Smooth muscle cell (in vitro differentiated cells): Measurements from ENCODE around the gene CDH4. TPM values are rescaled to one million over a fixed set of nuclear protein-coding genes. Genes with fewer than 3 reads are reported as not detected.

Source experiments
- DNase-seq: peaks from one replicate; lab custom pipeline; 2025; ENCODE audit not compliant: unreplicated experiment; lab: John Stamatoyannopoulos, UW
- H2AFZ ChIP-seq: fragments of 200-600 bp; sonication (generic); 2 replicates; pipeline ENCODE4 v1.6.0; 2016; ENCODE audit warnings: antibody characterized with exemption, low read depth, mild to moderate bottlenecking
- H3F3A ChIP-seq: fragments of 200-600 bp; sonication (generic); 2 replicates; pipeline ENCODE4 v1.6.0; 2017; ENCODE audit warnings: antibody characterized with exemption, low read depth
- H3K27ac ChIP-seq: fragments of 200-600 bp; sonication (generic); 2 replicates; pipeline ENCODE4 v1.5.1; 2016; ENCODE audit warnings: low read depth, mild to moderate bottlenecking
- H3K27me3 ChIP-seq: fragments of 200-600 bp; sonication (generic); 2 replicates; pipeline ENCODE4 v1.6.1; 2016; ENCODE audit warnings: low read depth, mild to moderate bottlenecking
- H3K36me3 ChIP-seq: fragments of 200-600 bp; sonication (generic); 2 replicates; pipeline ENCODE4 v1.5.1; 2016; ENCODE audit warnings: low read depth
- H3K4me1 ChIP-seq: fragments of 200-600 bp; sonication (generic); 2 replicates; pipeline ENCODE4 v1.5.1; 2016; ENCODE audit warnings: low read depth
- H3K4me2 ChIP-seq: fragments of 200-600 bp; sonication (generic); 2 replicates; pipeline ENCODE4 v1.6.0; 2016; ENCODE audit warnings: mild to moderate bottlenecking
- H3K4me3 ChIP-seq: fragments of 200-600 bp; sonication (generic); 2 replicates; pipeline ENCODE4 v1.5.1; 2016; ENCODE audit warnings: mild to moderate bottlenecking
- H3K79me2 ChIP-seq: fragments of 200-600 bp; sonication (generic); 2 replicates; pipeline ENCODE4 v1.6.0; 2016; ENCODE audit warnings: low read depth, mild to moderate bottlenecking
- H3K9ac ChIP-seq: fragments of 200-600 bp; sonication (generic); 2 replicates; pipeline ENCODE4 v1.6.0; 2016; ENCODE audit warnings: low read depth
- H3K9me3 ChIP-seq: fragments of 200-600 bp; sonication (generic); replicated peaks from 2 replicates; pipeline ENCODE4 v1.5.1; 2016; ENCODE audit warnings: low read depth
- H4K20me1 ChIP-seq: fragments of 200-600 bp; sonication (generic); 2 replicates; pipeline ENCODE4 v1.6.0; 2016; ENCODE audit warnings: low read depth
- WGBS: methylation state at CpG from one replicate; pipeline ENCODE4 v1.1.7; 2016; ENCODE audit warnings: low lambda C conversion rate; 5-methylcytosine and 5-hydroxymethylcytosine counted together
- polyA plus RNA-seq: library from polyadenylated mRNA; unstranded; fragments of >200 nt; fragmentation: Nextera tagmentation; extraction: Ambion mirVana; gene quantifications from 2 replicates; pipeline ENCODE4 v1.2.1, GENCODE V29; 2016
- total RNA-seq: library from RNA; depleted of rRNA; stranded (reverse); fragments of >200 nt; gene quantifications from 2 replicates; pipeline ENCODE4 v1.2.3, GENCODE V29; 2014
- TF ChIP-seq, protein P1 (sequence below): fragments of 200-600 bp; sonication (generic); IDR thresholded peaks from 2 replicates; pipeline ENCODE4 v1.5.1; 2017; ENCODE audit warnings: borderline replicate concordance, mild to moderate bottlenecking, antibody characterized with exemption; ENCODE audit not compliant: insufficient read depth, poor library complexity, severe bottlenecking

Gene CDH4
- total and polyA plus RNA-seq, 2 experiments from 2014 or later: 0.03 to 0.04 TPM

DNA sequence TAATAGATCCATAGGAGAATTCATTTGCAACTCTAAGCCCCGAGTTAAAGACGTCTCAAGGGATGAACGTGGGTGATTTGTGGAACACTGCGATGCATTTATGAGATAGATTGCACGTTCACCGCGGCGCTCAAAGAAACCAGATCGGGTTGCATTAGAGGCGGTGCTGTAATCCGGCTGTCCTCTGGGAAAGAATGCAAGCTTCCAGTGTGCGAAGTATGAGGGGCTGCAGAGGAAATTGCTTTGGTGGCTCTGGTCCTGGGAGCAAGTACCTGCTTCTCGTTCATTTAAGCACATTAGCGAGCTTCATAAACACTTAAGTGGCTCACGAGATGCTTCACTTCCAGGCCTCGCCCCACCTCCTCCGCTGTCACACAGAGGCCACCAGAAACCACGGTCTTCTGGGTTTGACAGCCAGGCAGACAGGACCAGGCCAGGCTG is 182.3 kb downstream of the CDH4 start:
- H4K20me1 ChIP-seq: no peaks in the 10 kb centered on the region
- no peak for DNase-seq
- H3K4me2 ChIP-seq: peak overlapping the region; percentile 48
- H3F3A ChIP-seq: peaks cover 5% of the 10 kb centered on the region
- H3K9me3 ChIP-seq: no peaks in the 10 kb centered on the region
- no peaks in the 10 kb centered on the region for H3K79me2 ChIP-seq
- no peak overlapping the region for H3K9ac ChIP-seq
- WGBS: 6% methylated on average over 18 of the region's 18 CpGs
- H3K36me3 ChIP-seq: no peaks in the 10 kb centered on the region
- H3K27me3 ChIP-seq: peaks cover 13% of the 10 kb centered on the region
- TF ChIP-seq, protein P1, sequence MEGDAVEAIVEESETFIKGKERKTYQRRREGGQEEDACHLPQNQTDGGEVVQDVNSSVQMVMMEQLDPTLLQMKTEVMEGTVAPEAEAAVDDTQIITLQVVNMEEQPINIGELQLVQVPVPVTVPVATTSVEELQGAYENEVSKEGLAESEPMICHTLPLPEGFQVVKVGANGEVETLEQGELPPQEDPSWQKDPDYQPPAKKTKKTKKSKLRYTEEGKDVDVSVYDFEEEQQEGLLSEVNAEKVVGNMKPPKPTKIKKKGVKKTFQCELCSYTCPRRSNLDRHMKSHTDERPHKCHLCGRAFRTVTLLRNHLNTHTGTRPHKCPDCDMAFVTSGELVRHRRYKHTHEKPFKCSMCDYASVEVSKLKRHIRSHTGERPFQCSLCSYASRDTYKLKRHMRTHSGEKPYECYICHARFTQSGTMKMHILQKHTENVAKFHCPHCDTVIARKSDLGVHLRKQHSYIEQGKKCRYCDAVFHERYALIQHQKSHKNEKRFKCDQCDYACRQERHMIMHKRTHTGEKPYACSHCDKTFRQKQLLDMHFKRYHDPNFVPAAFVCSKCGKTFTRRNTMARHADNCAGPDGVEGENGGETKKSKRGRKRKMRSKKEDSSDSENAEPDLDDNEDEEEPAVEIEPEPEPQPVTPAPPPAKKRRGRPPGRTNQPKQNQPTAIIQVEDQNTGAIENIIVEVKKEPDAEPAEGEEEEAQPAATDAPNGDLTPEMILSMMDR: no peak
- H3K4me3 ChIP-seq: no peak overlapping the region
- peaks cover 42% of the 10 kb centered on the region for H3K4me1 ChIP-seq
- H2AFZ ChIP-seq: no peak overlapping the region
- no peak overlapping the region for H3K27ac ChIP-seq

DNA sequence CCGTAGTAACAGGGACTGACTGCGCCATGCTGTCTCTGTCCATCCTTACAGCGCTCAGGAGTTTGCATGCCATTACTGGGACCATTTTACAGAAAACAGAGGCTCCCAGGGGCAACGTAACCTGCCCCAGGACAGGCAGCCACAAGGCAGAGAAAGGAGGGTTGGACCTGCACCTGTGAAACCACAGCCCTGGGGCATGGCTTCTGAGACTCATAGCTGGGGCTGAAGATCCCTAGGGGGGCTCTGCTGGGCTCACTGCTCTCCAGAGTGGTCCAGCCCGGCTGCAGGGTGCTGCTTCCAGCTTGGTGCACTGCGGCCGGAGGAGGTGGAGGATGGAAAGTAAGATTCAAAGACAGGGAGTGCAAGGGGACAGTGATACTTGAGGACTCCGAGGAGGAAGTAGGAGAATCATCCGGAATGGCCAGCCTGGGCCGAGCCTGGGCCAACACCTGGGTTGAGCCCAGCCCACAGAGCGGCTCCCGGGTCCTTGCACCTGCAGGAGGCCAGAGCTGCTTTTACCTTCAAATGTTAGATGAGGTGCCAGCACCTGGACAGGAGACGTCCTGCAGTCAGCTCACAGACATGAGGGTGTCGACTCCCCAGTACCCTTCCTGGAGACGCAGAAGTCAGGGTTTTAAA is 183.2 kb downstream of the CDH4 start:
- Histone ChIP-seq H3K4me2 (no peak overlapping the region), H3K79me2 (no peaks in the 10 kb centered on the region), H3K4me3 (no peak overlapping the region), H3K9ac (no peak overlapping the region), H3K27ac (no peak overlapping the region), H2AFZ (no peak overlapping the region), H3K27me3 (peaks cover 16% of the 10 kb centered on the region), H3K36me3 (no peaks in the 10 kb centered on the region), H3K9me3 (no peaks in the 10 kb centered on the region), H4K20me1 (no peaks in the 10 kb centered on the region), H3F3A (peaks cover 5% of the 10 kb centered on the region), H3K4me1 (peaks cover 43% of the 10 kb centered on the region)
- no peak for DNase-seq
- 77% methylated on average over 15 of the region's 15 CpGs for WGBS
- TF ChIP-seq, protein P1: no peak

DNA sequence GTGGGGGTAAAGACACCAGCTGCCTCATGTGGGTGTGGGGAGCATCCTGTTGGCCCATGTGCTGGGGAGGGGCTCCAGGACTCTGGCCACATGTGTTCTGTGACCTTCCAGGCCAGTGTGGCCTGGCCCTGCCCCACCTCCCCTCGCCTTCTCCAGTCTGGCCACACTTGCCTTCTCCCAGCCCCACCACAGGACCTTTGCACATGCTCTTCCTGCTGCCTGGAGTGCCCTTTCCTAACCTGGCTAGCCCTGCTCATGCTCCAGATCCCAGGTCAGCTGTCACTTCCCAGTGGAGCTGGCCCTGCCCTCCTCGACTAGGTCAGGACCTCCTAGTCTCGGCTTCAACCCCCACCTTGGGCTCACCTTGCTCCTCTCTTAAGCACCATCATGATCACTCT is 183.8 kb downstream of the CDH4 start:
- Histone ChIP-seq H3K27me3 (peaks cover 16% of the 10 kb centered on the region), H3K4me2 (no peak overlapping the region), H3K9ac (no peak overlapping the region), H3F3A (peaks cover 5% of the 10 kb centered on the region), H3K79me2 (no peaks in the 10 kb centered on the region), H3K27ac (no peak overlapping the region), H4K20me1 (no peaks in the 10 kb centered on the region), H3K36me3 (no peaks in the 10 kb centered on the region), H3K4me1 (peaks cover 47% of the 10 kb centered on the region), H3K4me3 (no peak overlapping the region), H2AFZ (no peak overlapping the region), H3K9me3 (no peaks in the 10 kb centered on the region)
- DNase-seq: no peak
- TF ChIP-seq, protein P1: no peak
- 78% methylated on average over 3 of the region's 3 CpGs for WGBS

DNA sequence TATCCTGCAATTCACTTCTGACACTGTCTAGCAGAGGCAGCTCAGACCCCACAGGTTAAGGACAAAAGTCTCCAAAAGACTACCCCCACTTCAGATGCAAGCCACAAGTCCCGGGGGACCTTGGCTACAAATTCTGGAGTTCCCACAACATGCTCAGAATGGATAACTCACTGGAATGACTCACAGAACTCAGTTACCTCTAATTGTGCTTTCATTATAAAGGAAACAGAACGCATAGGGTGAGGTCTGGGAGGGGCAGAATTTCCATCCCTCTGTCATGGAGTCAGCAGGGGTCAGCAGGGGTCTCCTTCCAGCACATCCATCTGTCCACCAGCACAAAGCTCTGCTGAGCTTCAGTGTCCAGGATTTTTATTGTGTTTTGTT is 184.2 kb downstream of the CDH4 start:
- WGBS: 16% methylated on average over 2 of the region's 2 CpGs
- no peak for DNase-seq
- no peaks in the 10 kb centered on the region for H3K9me3 ChIP-seq
- H3K4me3 ChIP-seq: no peak overlapping the region
- H3K9ac ChIP-seq: no peak overlapping the region
- H3K4me1 ChIP-seq: peaks cover 52% of the 10 kb centered on the region
- no peaks in the 10 kb centered on the region for H4K20me1 ChIP-seq
- TF ChIP-seq, protein P1: no peak
- no peak overlapping the region for H2AFZ ChIP-seq
- H3K4me2 ChIP-seq: peak overlapping the region; percentile 66
- H3K36me3 ChIP-seq: no peaks in the 10 kb centered on the region
- peaks cover 15% of the 10 kb centered on the region for H3K27me3 ChIP-seq
- H3K27ac ChIP-seq: no peak overlapping the region
- no peaks in the 10 kb centered on the region for H3K79me2 ChIP-seq
- H3F3A ChIP-seq: peaks cover 5% of the 10 kb centered on the region
